Stimulated activated CD4-positive, alpha-beta T cell treated with anti-CD3 and anti-CD28 coated beads, Interleukin-12 subunit alpha, Interleukin-12 subunit beta, amount 100 ng/mL, for 4 hours (primary cell): ENCODE results near the gene CLCN2.
A peak's percentile ranks its signal among the peaks of the same experiment; 100 is the strongest.
"Not testable (repeated sequence)": the region's sequence is repeated elsewhere in the genome, so short reads cannot be mapped to it uniquely, and the experiment has no call there.

ENCODE experiments used
- DNase-seq: peaks from one replicate; pipeline ENCODE4 v3.0.0-alpha.2; 2020

The CLCN2 gene

GRCh38 chr3:184343200-184343876 lies 18.1 kb downstream of the CLCN2 start:
- DNase-seq: no peak

- no peak for DNase-seq
Observed at GRCh38 chr3:184341925-184342324, 19.5 kb downstream of the CLCN2 start.

- not testable (repeated sequence) for DNase-seq
Observed at GRCh38 chr3:184339451-184340135, 21.8 kb downstream of the CLCN2 start.

GRCh38 chr3:184339001-184339400 lies 22.4 kb downstream of the CLCN2 start:
- DNase-seq: no peak

- DNase-seq: no peak
Observed at GRCh38 chr3:184338511-184338945, 22.9 kb downstream of the CLCN2 start.

GRCh38 chr3:184337981-184338380 lies 23.4 kb downstream of the CLCN2 start:
- no peak for DNase-seq

GRCh38 chr3:184337399-184337714 lies 24.0 kb downstream of the CLCN2 start, which contains the start of gene FAM131A:
Gene FAM131A (plus strand): TSS chr3:184337600. CDS start chr3:184337631, 31 bp downstream.
- no peak for DNase-seq

- no peak for DNase-seq
Observed at GRCh38 chr3:184336547-184337398, 24.6 kb downstream of the CLCN2 start.

GRCh38 chr3:184335661-184336546 lies 25.5 kb downstream of the CLCN2 start:
- peak; percentile 91 for DNase-seq

GRCh38 chr3:184335291-184335660 lies 26.1 kb downstream of the CLCN2 start:
- DNase-seq: no peak

GRCh38 chr3:184334470-184335158 lies 26.8 kb downstream of the CLCN2 start:
- no peak for DNase-seq

GRCh38 chr3:184333700-184334099 lies 27.7 kb downstream of the CLCN2 start:
- no peak for DNase-seq

GRCh38 chr3:184333190-184333589 lies 28.2 kb downstream of the CLCN2 start:
- DNase-seq: no peak

- no peak for DNase-seq
Observed at GRCh38 chr3:184332370-184333090, 28.9 kb downstream of the CLCN2 start.

GRCh38 chr3:184328516-184328915 lies 32.9 kb downstream of the CLCN2 start:
- no peak for DNase-seq

GRCh38 chr3:184327171-184327570 lies 34.2 kb downstream of the CLCN2 start:
- no peak for DNase-seq

GRCh38 chr3:184325715-184326369 lies 35.6 kb downstream of the CLCN2 start:
- DNase-seq: peak; percentile 39

GRCh38 chr3:184325269-184325668 lies 36.1 kb downstream of the CLCN2 start:
- DNase-seq: no peak

- no peak for DNase-seq
Observed at GRCh38 chr3:184323696-184324095, 37.7 kb downstream of the CLCN2 start.

GRCh38 chr3:184322731-184323487 lies 38.5 kb downstream of the CLCN2 start:
- no peak for DNase-seq
